K562 (cell line): ENCODE results near the gene SAMD11. TPM values are rescaled to one million over a fixed set of nuclear protein-coding genes. Genes with fewer than 3 reads are reported as not detected.

Experiments
- BCOR ChIP-seq: fragments of 450-650 bp; IDR thresholded peaks from 2 replicates; pipeline ENCODE4 v1.6.1; 2016
- ETV1 ChIP-seq: fragments of 450-650 bp; conservative IDR thresholded peaks from 2 replicates; pipeline ENCODE4 v1.6.1; 2016; ENCODE audit warnings: missing genetic modification characterization, control low read depth, low read depth, missing compliant biosample characterization
- HMGN3 ChIP-seq: IDR thresholded peaks from 2 replicates; pipeline ENCODE4 v1.6.1; 2011; ENCODE audit warnings: borderline replicate concordance, low read depth, mild to moderate bottlenecking, mixed read lengths, low read length; ENCODE audit not compliant: insufficient read length; ENCODE audit errors: extremely low read depth
- HNRNPK ChIP-seq: fragments of 200-400 bp; formaldehyde crosslinking; IDR thresholded peaks from one replicate; pipeline ENCODE4 v1.6.1; 2018; ENCODE audit warnings: mild to moderate bottlenecking, low read depth, low read length; ENCODE audit not compliant: poor library complexity, severe bottlenecking
- NCOA4 ChIP-seq: fragments of 450-650 bp; IDR thresholded peaks from 2 replicates; pipeline ENCODE4 v1.6.1; 2018; ENCODE audit warnings: mild to moderate bottlenecking; ENCODE audit not compliant: partially characterized antibody
- RBM22 ChIP-seq: fragments of 200-400 bp; formaldehyde crosslinking; IDR thresholded peaks from 2 replicates; pipeline ENCODE4 v1.6.1; 2018; ENCODE audit warnings: low read length, low read depth; ENCODE audit not compliant: poor library complexity, severe bottlenecking
- SIN3B ChIP-seq: fragments of 450-650 bp; IDR thresholded peaks from 2 replicates; pipeline ENCODE4 v1.6.1; 2017; ENCODE audit warnings: low read depth, mild to moderate bottlenecking, moderate library complexity
- SMARCC2 ChIP-seq: fragments of 450-650 bp; IDR thresholded peaks from 2 replicates; pipeline ENCODE4 v1.6.1; 2017; ENCODE audit warnings: antibody characterized with exemption, moderate library complexity, mild to moderate bottlenecking, low read depth
- TRIM28 ChIP-seq: fragments of 450-650 bp; IDR thresholded peaks from 2 replicates; pipeline ENCODE4 v1.6.1; 2017
- polyA plus RNA-seq, 8 experiments: library from polyadenylated mRNA; depleted of rRNA in 4 of 8; stranded (reverse) in 5 of 8; unstranded in 3 of 8; fragments of >200 nt; fragmentation: Nextera tagmentation in 2 of 8; fragmentation: Illumina TruSeq in 1 of 8; extraction: Ambion mirVana in 2 of 8; extraction: Trizol in 1 of 8; gene quantifications; 2 replicates each; pipeline versions ENCODE4 v1.2.1 to v1.2.3, GENCODE V29; 2011 to 2014; ENCODE audit warnings: inconsistent platforms in 1 of 8, missing spikeins in 1 of 8
- total RNA-seq, 7 experiments: library from RNA; depleted of rRNA in 6 of 7; stranded (reverse); fragments of >200 nt in 6 of 7; fragmentation: Illumina TruSeq in 2 of 7; extraction: Trizol in 2 of 7; gene quantifications; 2 replicates each; pipeline versions ENCODE4 v1.2.1 to v1.2.3, GENCODE V29; 2011 to 2021; ENCODE audit warnings: low replicate concordance in 1 of 7
- TF ChIP-seq, protein P1 (sequence below), 2 experiments: fragments of 450-650 bp in 1 of 2; IDR thresholded peaks; 2 replicates each; pipeline ENCODE4 v1.6.1; 2011 to 2017; ENCODE audit warnings: low read depth in 2 of 2, antibody characterized with exemption in 1 of 2, borderline replicate concordance in 1 of 2, low read length in 1 of 2, mild to moderate bottlenecking in 1 of 2, mixed read lengths in 1 of 2; ENCODE audit not compliant: control insufficient read depth in 1 of 2
- TF ChIP-seq, protein P2 (sequence below), 2 experiments: fragments of 200-800 bp in 1 of 2; sonication (Bioruptor generic) in 1 of 2; sonication (generic) in 1 of 2; formaldehyde crosslinking in 1 of 2; IDR thresholded peaks in 1 of 2; conservative IDR thresholded peaks in 1 of 2; 2 replicates each; pipeline versions ENCODE4 v1.5.0 to v1.6.1; 2016 to 2020; ENCODE audit warnings: missing compliant biosample characterization in 1 of 2, missing genetic modification characterization in 1 of 2, missing genetic modification reagents in 1 of 2
- TF ChIP-seq, protein P3 (sequence below): fragments of 450-650 bp; IDR thresholded peaks from 2 replicates; pipeline ENCODE4 v1.6.1; 2018; ENCODE audit warnings: mild to moderate bottlenecking, low read depth; ENCODE audit not compliant: partially characterized antibody
- TF ChIP-seq, protein P4 (sequence below), 3 experiments: IDR thresholded peaks in 2 of 3; conservative IDR thresholded peaks in 1 of 3; 2 replicates each; pipeline ENCODE4 v1.5.1; 2011 to 2012; ENCODE audit warnings: low read length in 3 of 3, mild to moderate bottlenecking in 3 of 3, control low read depth in 2 of 3, improper control_type of control experiment in 1 of 3, inconsistent platforms in 1 of 3, low read depth in 1 of 3, mixed read lengths in 1 of 3, moderate library complexity in 1 of 3; ENCODE audit not compliant: insufficient read depth in 2 of 3

The SAMD11 gene
- total and polyA plus RNA-seq, 9 of the 15 experiments (the other 6 are each of a cell fraction or from before 2014, with no cell fraction given), result 0.07 to 0.82 (median 0.11) TPM; not detected in 2

GRCh38 chr1:923131-923990, at the start of gene SAMD11 (continued):
- TF ChIP-seq, protein P1, sequence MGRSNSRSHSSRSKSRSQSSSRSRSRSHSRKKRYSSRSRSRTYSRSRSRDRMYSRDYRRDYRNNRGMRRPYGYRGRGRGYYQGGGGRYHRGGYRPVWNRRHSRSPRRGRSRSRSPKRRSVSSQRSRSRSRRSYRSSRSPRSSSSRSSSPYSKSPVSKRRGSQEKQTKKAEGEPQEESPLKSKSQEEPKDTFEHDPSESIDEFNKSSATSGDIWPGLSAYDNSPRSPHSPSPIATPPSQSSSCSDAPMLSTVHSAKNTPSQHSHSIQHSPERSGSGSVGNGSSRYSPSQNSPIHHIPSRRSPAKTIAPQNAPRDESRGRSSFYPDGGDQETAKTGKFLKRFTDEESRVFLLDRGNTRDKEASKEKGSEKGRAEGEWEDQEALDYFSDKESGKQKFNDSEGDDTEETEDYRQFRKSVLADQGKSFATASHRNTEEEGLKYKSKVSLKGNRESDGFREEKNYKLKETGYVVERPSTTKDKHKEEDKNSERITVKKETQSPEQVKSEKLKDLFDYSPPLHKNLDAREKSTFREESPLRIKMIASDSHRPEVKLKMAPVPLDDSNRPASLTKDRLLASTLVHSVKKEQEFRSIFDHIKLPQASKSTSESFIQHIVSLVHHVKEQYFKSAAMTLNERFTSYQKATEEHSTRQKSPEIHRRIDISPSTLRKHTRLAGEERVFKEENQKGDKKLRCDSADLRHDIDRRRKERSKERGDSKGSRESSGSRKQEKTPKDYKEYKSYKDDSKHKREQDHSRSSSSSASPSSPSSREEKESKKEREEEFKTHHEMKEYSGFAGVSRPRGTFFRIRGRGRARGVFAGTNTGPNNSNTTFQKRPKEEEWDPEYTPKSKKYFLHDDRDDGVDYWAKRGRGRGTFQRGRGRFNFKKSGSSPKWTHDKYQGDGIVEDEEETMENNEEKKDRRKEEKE (IDR thresholded peaks at IDR 0.05; ENCODE audit: borderline replicate concordance in 1 of 2, control insufficient read depth in 1 of 2, low read depth in 2 of 2, low read length in 1 of 2), result no peak
- TF ChIP-seq SIN3B, result 0 out of 2 replicates have a peak, but pooled peaks have one; percentile 22
- TF ChIP-seq, protein P2, sequence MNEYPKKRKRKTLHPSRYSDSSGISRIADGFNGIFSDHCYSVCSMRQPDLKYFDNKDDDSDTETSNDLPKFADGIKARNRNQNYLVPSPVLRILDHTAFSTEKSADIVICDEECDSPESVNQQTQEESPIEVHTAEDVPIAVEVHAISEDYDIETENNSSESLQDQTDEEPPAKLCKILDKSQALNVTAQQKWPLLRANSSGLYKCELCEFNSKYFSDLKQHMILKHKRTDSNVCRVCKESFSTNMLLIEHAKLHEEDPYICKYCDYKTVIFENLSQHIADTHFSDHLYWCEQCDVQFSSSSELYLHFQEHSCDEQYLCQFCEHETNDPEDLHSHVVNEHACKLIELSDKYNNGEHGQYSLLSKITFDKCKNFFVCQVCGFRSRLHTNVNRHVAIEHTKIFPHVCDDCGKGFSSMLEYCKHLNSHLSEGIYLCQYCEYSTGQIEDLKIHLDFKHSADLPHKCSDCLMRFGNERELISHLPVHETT (CRISPR knock-in tag; conservative IDR thresholded peaks at IDR 0.05 in 1 of 2, IDR thresholded peaks at IDR 0.05 in 1 of 2), result no peak
- no peak for TF ChIP-seq TRIM28
- TF ChIP-seq, protein P3, sequence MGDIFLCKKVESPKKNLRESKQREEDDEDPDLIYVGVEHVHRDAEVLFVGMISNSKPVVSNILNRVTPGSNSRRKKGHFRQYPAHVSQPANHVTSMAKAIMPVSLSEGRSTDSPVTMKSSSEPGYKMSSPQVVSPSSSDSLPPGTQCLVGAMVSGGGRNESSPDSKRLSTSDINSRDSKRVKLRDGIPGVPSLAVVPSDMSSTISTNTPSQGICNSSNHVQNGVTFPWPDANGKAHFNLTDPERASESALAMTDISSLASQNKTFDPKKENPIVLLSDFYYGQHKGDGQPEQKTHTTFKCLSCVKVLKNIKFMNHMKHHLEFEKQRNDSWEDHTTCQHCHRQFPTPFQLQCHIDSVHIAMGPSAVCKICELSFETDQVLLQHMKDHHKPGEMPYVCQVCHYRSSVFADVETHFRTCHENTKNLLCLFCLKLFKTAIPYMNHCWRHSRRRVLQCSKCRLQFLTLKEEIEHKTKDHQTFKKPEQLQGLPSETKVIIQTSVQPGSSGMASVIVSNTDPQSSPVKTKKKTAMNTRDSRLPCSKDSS, result no peak
- TF ChIP-seq HNRNPK, result peak; percentile 26
- TF ChIP-seq ETV1, result no peak
- peak; percentile 79 for TF ChIP-seq HMGN3
- peak; percentile 87 for TF ChIP-seq RBM22
- TF ChIP-seq NCOA4, result no peak
- TF ChIP-seq SMARCC2, result no peak
- peak; percentile 73 for TF ChIP-seq BCOR
- TF ChIP-seq, protein P4, sequence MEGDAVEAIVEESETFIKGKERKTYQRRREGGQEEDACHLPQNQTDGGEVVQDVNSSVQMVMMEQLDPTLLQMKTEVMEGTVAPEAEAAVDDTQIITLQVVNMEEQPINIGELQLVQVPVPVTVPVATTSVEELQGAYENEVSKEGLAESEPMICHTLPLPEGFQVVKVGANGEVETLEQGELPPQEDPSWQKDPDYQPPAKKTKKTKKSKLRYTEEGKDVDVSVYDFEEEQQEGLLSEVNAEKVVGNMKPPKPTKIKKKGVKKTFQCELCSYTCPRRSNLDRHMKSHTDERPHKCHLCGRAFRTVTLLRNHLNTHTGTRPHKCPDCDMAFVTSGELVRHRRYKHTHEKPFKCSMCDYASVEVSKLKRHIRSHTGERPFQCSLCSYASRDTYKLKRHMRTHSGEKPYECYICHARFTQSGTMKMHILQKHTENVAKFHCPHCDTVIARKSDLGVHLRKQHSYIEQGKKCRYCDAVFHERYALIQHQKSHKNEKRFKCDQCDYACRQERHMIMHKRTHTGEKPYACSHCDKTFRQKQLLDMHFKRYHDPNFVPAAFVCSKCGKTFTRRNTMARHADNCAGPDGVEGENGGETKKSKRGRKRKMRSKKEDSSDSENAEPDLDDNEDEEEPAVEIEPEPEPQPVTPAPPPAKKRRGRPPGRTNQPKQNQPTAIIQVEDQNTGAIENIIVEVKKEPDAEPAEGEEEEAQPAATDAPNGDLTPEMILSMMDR (IDR thresholded peaks at IDR 0.05 in 2 of 3, conservative IDR thresholded peaks at IDR 0.05 in 1 of 3; ENCODE audit: insufficient read depth in 2 of 3, low read depth in 1 of 3, low read length in 3 of 3), result peak in 1 of 3 experiments; percentile 35; a peak in 2 of 6 replicates
